NCI-H146 treated with DMSO at 0.1 percent for 48 hours (cell line): ENCODE measurements around the gene PDE4DIP.
"Not testable (repeated sequence)": the region's sequence is repeated elsewhere in the genome, so short reads cannot be mapped to it uniquely, and the experiment has no call there.

Experiments used
- DNase-seq: peaks from one replicate; lab custom pipeline; 2025; ENCODE audit not compliant: unreplicated experiment; lab: John Stamatoyannopoulos, UW

PDE4DIP gene

GRCh38 chr1:148969126-148969525 lies 124.9 kb downstream of the PDE4DIP start:
- DNase-seq, result not testable (repeated sequence)

- not testable (repeated sequence) for DNase-seq
These were observed 131.2 kb downstream of the PDE4DIP start for GRCh38 chr1:148975453-148975852.

GRCh38 chr1:148975866-148976537 lies 131.8 kb downstream of the PDE4DIP start:
- DNase-seq, result not testable (repeated sequence)

GRCh38 chr1:148977785-148978184 lies 133.6 kb downstream of the PDE4DIP start:
- DNase-seq, result not testable (repeated sequence)

- DNase-seq, result not testable (repeated sequence)
These were observed 145.2 kb downstream of the PDE4DIP start for GRCh38 chr1:148989378-148989777.

- DNase-seq, result not testable (repeated sequence)
These were observed 146.1 kb downstream of the PDE4DIP start for GRCh38 chr1:148990233-148990788.

- not testable (repeated sequence) for DNase-seq
These were observed 147.6 kb downstream of the PDE4DIP start for GRCh38 chr1:148991818-148992217.

GRCh38 chr1:148992364-148992763 lies 148.1 kb downstream of the PDE4DIP start:
- not testable (repeated sequence) for DNase-seq

GRCh38 chr1:148996449-148997224 lies 152.4 kb downstream of the PDE4DIP start:
- not testable (repeated sequence) for DNase-seq

- DNase-seq, result not testable (repeated sequence)
These were observed 153.2 kb downstream of the PDE4DIP start for GRCh38 chr1:148997405-148997804.

- not testable (repeated sequence) for DNase-seq
These were observed 158.4 kb downstream of the PDE4DIP start for GRCh38 chr1:149002664-149003063.

- DNase-seq, result not testable (repeated sequence)
These were observed 164.1 kb downstream of the PDE4DIP start for GRCh38 chr1:149008326-149008725.

- not testable (repeated sequence) for DNase-seq
These were observed 164.5 kb downstream of the PDE4DIP start for GRCh38 chr1:149008769-149009168.

GRCh38 chr1:149009761-149010160 lies 165.5 kb downstream of the PDE4DIP start:
- DNase-seq, result not testable (repeated sequence)

GRCh38 chr1:149012599-149012998 lies 168.4 kb downstream of the PDE4DIP start:
- DNase-seq, result not testable (repeated sequence)

- not testable (repeated sequence) for DNase-seq
These were observed 169.3 kb downstream of the PDE4DIP start for GRCh38 chr1:149013513-149013912.

- not testable (repeated sequence) for DNase-seq
These were observed 171.3 kb downstream of the PDE4DIP start for GRCh38 chr1:149015522-149015921.

- DNase-seq, result not testable (repeated sequence)
These were observed 172.4 kb downstream of the PDE4DIP start for GRCh38 chr1:149016626-149017025.

- not testable (repeated sequence) for DNase-seq
These were observed 174.3 kb downstream of the PDE4DIP start for GRCh38 chr1:149018577-149018976.

- not testable (repeated sequence) for DNase-seq
These were observed 180.1 kb downstream of the PDE4DIP start for GRCh38 chr1:149024327-149024726.

- not testable (repeated sequence) for DNase-seq
These were observed 189.7 kb downstream of the PDE4DIP start for GRCh38 chr1:149033916-149034315.

GRCh38 chr1:149043056-149043455 lies 198.8 kb downstream of the PDE4DIP start:
- not testable (repeated sequence) for DNase-seq
